ENCODE data around the gene CST3.

- no peak for TF ChIP-seq CTCF (IDR thresholded peaks at IDR 0.05; ENCODE audit: low read depth, low read length)
- TF ChIP-seq POLR2A (IDR thresholded peaks at IDR 0.05; ENCODE audit: extremely low read depth, insufficient read length), result no peak
These were observed 35.1 kb downstream of the CST3 start for GRCh38 chr20:23602699-23603098.
